Measurements from ENCODE around the gene ABRACL.

ABRACL gene

DNA sequence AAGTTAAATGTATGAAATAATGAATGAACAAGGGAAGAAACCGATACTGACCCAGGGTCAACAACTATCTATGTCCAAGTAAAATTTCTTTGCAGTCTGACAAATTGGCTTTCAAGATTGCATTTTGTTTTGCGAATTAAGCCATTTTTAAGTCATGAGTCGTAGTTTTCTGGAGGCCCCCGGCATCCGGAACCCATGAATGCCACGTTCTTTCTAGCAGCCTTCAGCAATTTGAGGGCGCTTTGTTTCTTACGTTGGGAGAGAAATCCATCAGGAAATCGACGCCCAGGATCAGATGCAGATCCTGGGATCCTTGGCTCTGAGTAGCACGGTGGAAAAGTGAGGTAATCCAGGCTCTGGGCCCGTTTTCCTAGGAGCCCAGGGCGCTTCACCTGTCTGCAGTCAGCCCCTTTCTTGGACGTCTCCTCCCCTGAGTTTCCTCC, 309 bp upstream of the ABRACL start:
- TF ChIP-seq, protein P1, sequence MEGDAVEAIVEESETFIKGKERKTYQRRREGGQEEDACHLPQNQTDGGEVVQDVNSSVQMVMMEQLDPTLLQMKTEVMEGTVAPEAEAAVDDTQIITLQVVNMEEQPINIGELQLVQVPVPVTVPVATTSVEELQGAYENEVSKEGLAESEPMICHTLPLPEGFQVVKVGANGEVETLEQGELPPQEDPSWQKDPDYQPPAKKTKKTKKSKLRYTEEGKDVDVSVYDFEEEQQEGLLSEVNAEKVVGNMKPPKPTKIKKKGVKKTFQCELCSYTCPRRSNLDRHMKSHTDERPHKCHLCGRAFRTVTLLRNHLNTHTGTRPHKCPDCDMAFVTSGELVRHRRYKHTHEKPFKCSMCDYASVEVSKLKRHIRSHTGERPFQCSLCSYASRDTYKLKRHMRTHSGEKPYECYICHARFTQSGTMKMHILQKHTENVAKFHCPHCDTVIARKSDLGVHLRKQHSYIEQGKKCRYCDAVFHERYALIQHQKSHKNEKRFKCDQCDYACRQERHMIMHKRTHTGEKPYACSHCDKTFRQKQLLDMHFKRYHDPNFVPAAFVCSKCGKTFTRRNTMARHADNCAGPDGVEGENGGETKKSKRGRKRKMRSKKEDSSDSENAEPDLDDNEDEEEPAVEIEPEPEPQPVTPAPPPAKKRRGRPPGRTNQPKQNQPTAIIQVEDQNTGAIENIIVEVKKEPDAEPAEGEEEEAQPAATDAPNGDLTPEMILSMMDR (conservative IDR thresholded peaks at IDR 0.05; ENCODE audit: low read length), result no peak
- TF ChIP-seq EZH2phosphoT487 (IDR thresholded peaks at IDR 0.05; ENCODE audit: borderline replicate concordance), result no peak
- peak overlapping the region; percentile 88 for H2AFZ ChIP-seq (ENCODE audit: low read length)
- peaks cover 65% of the 10 kb centered on the region for H3K79me2 ChIP-seq (ENCODE audit: insufficient read depth, low read length)

DNA sequence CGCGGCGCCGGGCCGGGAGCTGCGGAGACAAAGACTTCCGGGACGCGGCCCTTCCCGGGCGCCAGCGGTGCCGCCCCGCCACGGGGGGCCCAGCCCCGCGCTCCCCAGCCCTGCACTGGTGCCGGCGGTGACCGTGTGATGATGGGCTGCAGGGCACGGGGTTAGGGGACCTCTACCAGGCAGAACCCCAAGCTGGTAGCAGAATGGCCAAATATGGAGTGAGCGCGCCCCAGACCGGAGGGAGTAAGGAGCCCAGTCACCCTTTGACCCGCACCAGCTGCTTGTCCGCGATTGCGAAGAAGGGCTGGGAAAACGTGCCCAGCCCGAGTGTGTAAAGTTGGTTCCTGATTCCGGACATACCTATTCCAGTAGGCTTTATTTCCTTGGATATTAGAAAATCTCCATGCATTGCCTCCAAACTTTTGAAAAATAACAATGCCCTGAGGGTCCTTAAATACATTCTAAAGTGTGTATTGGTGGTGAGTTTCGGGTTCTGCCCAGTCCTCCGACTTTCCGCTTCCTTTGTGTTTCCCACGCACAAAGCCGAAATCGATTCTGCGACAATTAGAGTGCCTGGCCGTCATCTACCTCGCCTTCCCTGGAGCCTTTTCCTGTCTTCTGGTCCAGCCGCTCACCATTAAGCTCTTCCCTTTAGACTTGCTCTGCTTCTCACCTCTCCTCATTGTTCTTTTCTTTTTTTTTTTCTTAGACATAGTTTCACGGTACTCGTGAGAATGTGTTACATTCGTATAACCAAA, 1.1 kb downstream of the ABRACL start:
- H3F3A ChIP-seq (ENCODE audit: low read depth), result no peaks in the 10 kb centered on the region
- peaks cover 12% of the 10 kb centered on the region for H3K36me3 ChIP-seq (ENCODE audit: insufficient read depth, low read length)
- no peaks in the 10 kb centered on the region for H3K27me3 ChIP-seq (ENCODE audit: insufficient read depth, low read length, poor library complexity, severe bottlenecking)
- H3K79me2 ChIP-seq (ENCODE audit: insufficient read depth, low read length), result peaks cover 79% of the 10 kb centered on the region
- peaks cover 52% of the 10 kb centered on the region for H3K4me1 ChIP-seq (ENCODE audit: insufficient read depth, low read length, poor library complexity, severe bottlenecking)
- no peaks in the 10 kb centered on the region for H3K9me2 ChIP-seq (replicated peaks; ENCODE audit: low read depth, low read length)
- H3K4me2 ChIP-seq (ENCODE audit: low read depth, low read length, poor library complexity, severe bottlenecking), result peak overlapping the region; percentile 95
- H3K9ac ChIP-seq (ENCODE audit: low read depth, low read length, poor library complexity, severe bottlenecking), result peak overlapping the region; percentile 90
- TF ChIP-seq, protein P1 (conservative IDR thresholded peaks at IDR 0.05; ENCODE audit: low read length), result no peak
- TF ChIP-seq EZH2phosphoT487 (IDR thresholded peaks at IDR 0.05; ENCODE audit: borderline replicate concordance), result no peak
- no peaks in the 10 kb centered on the region for H3K9me3 ChIP-seq (ENCODE audit: insufficient read depth, low read depth, low read length)
- H3K4me3 ChIP-seq (ENCODE audit: low read length, poor library complexity, severe bottlenecking), result peak overlapping the region; percentile 90
- peaks cover 45% of the 10 kb centered on the region for H4K20me1 ChIP-seq (ENCODE audit: insufficient read depth, low read length, poor library complexity, severe bottlenecking)
- peak overlapping the region; percentile 88 for H2AFZ ChIP-seq (ENCODE audit: low read length)

More for the DNA sequence above, 309 bp upstream of the ABRACL start:
- Histone ChIP-seq H3K4me1 (ENCODE audit: insufficient read depth, low read length, poor library complexity, severe bottlenecking) (peaks cover 43% of the 10 kb centered on the region), H4K20me1 (ENCODE audit: insufficient read depth, low read length, poor library complexity, severe bottlenecking) (peaks cover 35% of the 10 kb centered on the region), H3F3A (ENCODE audit: low read depth) (no peaks in the 10 kb centered on the region), H3K9me2 (replicated peaks; ENCODE audit: low read depth, low read length) (no peaks in the 10 kb centered on the region), H3K4me3 (ENCODE audit: low read length, poor library complexity, severe bottlenecking) (peak overlapping the region; percentile 90), H3K27me3 (ENCODE audit: insufficient read depth, low read length, poor library complexity, severe bottlenecking) (no peaks in the 10 kb centered on the region), H3K9me3 (ENCODE audit: insufficient read depth, low read depth, low read length) (no peaks in the 10 kb centered on the region), H3K4me2 (ENCODE audit: low read depth, low read length, poor library complexity, severe bottlenecking) (peak overlapping the region; percentile 95), H3K36me3 (ENCODE audit: insufficient read depth, low read length) (no peaks in the 10 kb centered on the region), H3K9ac (ENCODE audit: low read depth, low read length, poor library complexity, severe bottlenecking) (peak overlapping the region; percentile 90)

DNA sequence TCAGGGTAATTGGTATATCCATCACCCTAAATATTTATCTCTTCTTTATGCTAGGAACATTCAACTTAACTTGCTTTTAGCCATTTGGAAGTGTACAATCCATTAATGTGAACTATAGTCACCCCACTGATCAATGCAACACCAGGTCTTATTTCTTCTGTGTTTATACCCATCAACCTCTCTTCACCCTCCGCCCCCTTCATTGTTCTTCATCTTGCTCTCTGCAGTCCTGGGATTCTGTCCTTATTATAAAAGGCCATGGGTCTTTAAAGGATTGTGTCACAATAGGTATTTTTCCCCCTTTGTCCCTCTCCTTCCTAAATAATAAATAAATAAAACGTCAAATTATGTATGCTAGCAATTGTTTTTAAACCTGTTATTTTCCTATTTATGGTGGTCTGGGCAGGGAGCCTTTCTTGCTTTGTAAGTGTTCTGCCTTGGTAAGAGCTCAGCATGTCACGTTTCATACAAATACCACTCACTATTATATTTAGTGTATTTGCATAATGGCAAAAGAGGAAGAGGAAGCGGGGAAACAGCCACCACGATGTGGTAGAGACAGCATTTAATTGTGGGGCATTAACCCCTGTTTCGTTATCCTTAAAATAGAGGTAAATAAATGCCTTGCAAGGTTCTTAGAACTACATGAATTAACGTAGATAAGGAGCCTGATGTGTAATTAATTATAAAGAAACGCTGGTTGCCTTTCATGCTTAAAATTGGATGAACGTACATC, 1.9 kb downstream of the ABRACL start:
- Histone ChIP-seq H2AFZ (ENCODE audit: low read length) (no peak overlapping the region), H3K27me3 (ENCODE audit: insufficient read depth, low read length, poor library complexity, severe bottlenecking) (no peaks in the 10 kb centered on the region), H3K9me2 (replicated peaks; ENCODE audit: low read depth, low read length) (no peaks in the 10 kb centered on the region), H3K79me2 (ENCODE audit: insufficient read depth, low read length) (peaks cover 85% of the 10 kb centered on the region), H3K9ac (ENCODE audit: low read depth, low read length, poor library complexity, severe bottlenecking) (peak overlapping the region; percentile 90), H3K36me3 (ENCODE audit: insufficient read depth, low read length) (peaks cover 19% of the 10 kb centered on the region), H3K4me2 (ENCODE audit: low read depth, low read length, poor library complexity, severe bottlenecking) (peak overlapping the region; percentile 95), H3F3A (ENCODE audit: low read depth) (no peaks in the 10 kb centered on the region), H3K4me1 (ENCODE audit: insufficient read depth, low read length, poor library complexity, severe bottlenecking) (peaks cover 52% of the 10 kb centered on the region), H4K20me1 (ENCODE audit: insufficient read depth, low read length, poor library complexity, severe bottlenecking) (peaks cover 45% of the 10 kb centered on the region), H3K4me3 (ENCODE audit: low read length, poor library complexity, severe bottlenecking) (peak overlapping the region; percentile 90), H3K9me3 (ENCODE audit: insufficient read depth, low read depth, low read length) (no peaks in the 10 kb centered on the region)
- TF ChIP-seq EZH2phosphoT487 (IDR thresholded peaks at IDR 0.05; ENCODE audit: borderline replicate concordance), result no peak
- TF ChIP-seq, protein P1 (conservative IDR thresholded peaks at IDR 0.05; ENCODE audit: low read length), result no peak

All from Loucy (cell line).